K562 (cell line): ENCODE measurements around the gene SYNRG. TPM values are rescaled to one million over a fixed set of nuclear protein-coding genes. Genes with fewer than 3 reads are reported as not detected.

Experiments used
- ATF1 ChIP-seq, 2 experiments: fragments of 450-650 bp in 1 of 2; IDR thresholded peaks; 2 replicates each; pipeline ENCODE4 v1.6.1; 2016; ENCODE audit warnings: missing compliant biosample characterization in 1 of 2, missing genetic modification characterization in 1 of 2
- BACH1 ChIP-seq: fragments of 200-800 bp; sonication (Bioruptor generic); IDR thresholded peaks from 2 replicates; pipeline ENCODE4 v1.6.1; 2016; ENCODE audit warnings: missing genetic modification characterization, missing compliant biosample characterization
- CAMTA2 ChIP-seq: fragments of 250-450 bp; sonication (Bioruptor Pico); conservative IDR thresholded peaks from 2 replicates; pipeline ENCODE4 v1.5.1; 2022
- CREBBP ChIP-seq: IDR thresholded peaks from one replicate; pipeline ENCODE4 v1.6.1; 2012; ENCODE audit warnings: low read depth, mild to moderate bottlenecking, control low read depth, inconsistent platforms, low read length
- E2F1 ChIP-seq: sonication (generic); formaldehyde crosslinking; IDR thresholded peaks from 2 replicates; pipeline ENCODE4 v1.8.1; 2023; ENCODE audit warnings: mild to moderate bottlenecking, missing genetic modification reagents, moderate library complexity
- FOSL1 ChIP-seq: fragments of 200-800 bp; sonication (Bioruptor generic); conservative IDR thresholded peaks from 2 replicates; pipeline ENCODE4 v1.6.1; 2016; ENCODE audit warnings: missing genetic modification characterization, missing compliant biosample characterization
- HES1 ChIP-seq: fragments of 450-650 bp; IDR thresholded peaks from 2 replicates; pipeline ENCODE4 v1.6.1; 2016; ENCODE audit warnings: low read depth, mild to moderate bottlenecking, moderate library complexity
- HNRNPLL ChIP-seq: fragments of 200-400 bp; formaldehyde crosslinking; IDR thresholded peaks from 2 replicates; pipeline ENCODE4 v1.6.1; 2017; ENCODE audit warnings: low read length, low read depth, mild to moderate bottlenecking; ENCODE audit not compliant: poor library complexity, severe bottlenecking
- KDM1A ChIP-seq, 2 experiments: fragments of 450-650 bp; IDR thresholded peaks; 2 replicates each; pipeline ENCODE4 v1.6.1; 2016; ENCODE audit warnings: mild to moderate bottlenecking in 2 of 2
- NCOA1 ChIP-seq: fragments of 450-650 bp; IDR thresholded peaks from 2 replicates; pipeline ENCODE4 v1.6.1; 2016; ENCODE audit warnings: low read depth
- PYGO2 ChIP-seq: fragments of 450-650 bp; IDR thresholded peaks from 2 replicates; pipeline ENCODE4 v1.6.1; 2016; ENCODE audit warnings: mild to moderate bottlenecking, missing genetic modification characterization, moderate library complexity, missing compliant biosample characterization
- RNF219 ChIP-seq: fragments of 250-450 bp; sonication (Bioruptor Pico); IDR thresholded peaks from 2 replicates; pipeline ENCODE4 v1.5.0; 2022; ENCODE audit warnings: mild to moderate bottlenecking
- SIN3A ChIP-seq, 2 experiments: fragments of 150-350 bp in 1 of 2; IDR thresholded peaks; 2 replicates each; pipeline ENCODE4 v1.6.1; 2011 to 2016; ENCODE audit warnings: borderline replicate concordance in 2 of 2, low read depth in 2 of 2, low read length in 2 of 2, mild to moderate bottlenecking in 2 of 2, moderate library complexity in 2 of 2; ENCODE audit not compliant: control insufficient read depth in 1 of 2
- SREBF1 ChIP-seq: fragments of 150-350 bp; IDR thresholded peaks from 2 replicates; pipeline ENCODE4 v1.6.1; 2014; ENCODE audit warnings: antibody characterized with exemption, low read depth, low read length, borderline replicate concordance
- THAP7 ChIP-seq: fragments of 250-450 bp; sonication (Bioruptor Pico); IDR thresholded peaks from 2 replicates; pipeline ENCODE4 v1.5.0; 2021
- TRIM25 ChIP-seq: fragments of 450-650 bp; IDR thresholded peaks from 2 replicates; pipeline ENCODE4 v1.7.0; 2016; ENCODE audit warnings: borderline replicate concordance
- ZBTB9 ChIP-seq: fragments of 450-650 bp; formaldehyde crosslinking; IDR thresholded peaks from 2 replicates; pipeline ENCODE4 v1.4.0; 2020; ENCODE audit warnings: mild to moderate bottlenecking, moderate library complexity
- ZFP36 ChIP-seq: fragments of 150-350 bp; IDR thresholded peaks from 2 replicates; pipeline ENCODE4 v1.6.1; 2018; ENCODE audit warnings: low read length, low read depth; ENCODE audit not compliant: partially characterized antibody
- ZNF184 ChIP-seq: sonication (generic); formaldehyde crosslinking; IDR thresholded peaks from 2 replicates; pipeline ENCODE4 v1.5.0; 2020; ENCODE audit warnings: missing genetic modification reagents
- ZNF316 ChIP-seq: fragments of 450-650 bp; IDR thresholded peaks from 2 replicates; pipeline ENCODE4 v1.6.1; 2016
- ZNF766 ChIP-seq: fragments of 200-800 bp; sonication (Bioruptor generic); conservative IDR thresholded peaks from 2 replicates; pipeline ENCODE4 v1.6.1; 2016; ENCODE audit warnings: missing genetic modification characterization, missing compliant biosample characterization
- polyA plus RNA-seq, 8 experiments: library from polyadenylated mRNA; depleted of rRNA in 4 of 8; stranded (reverse) in 5 of 8; unstranded in 3 of 8; fragments of >200 nt; fragmentation: Nextera tagmentation in 2 of 8; fragmentation: Illumina TruSeq in 1 of 8; extraction: Ambion mirVana in 2 of 8; extraction: Trizol in 1 of 8; gene quantifications; 2 replicates each; pipeline versions ENCODE4 v1.2.1 to v1.2.3, GENCODE V29; 2011 to 2014; ENCODE audit warnings: inconsistent platforms in 1 of 8, missing spikeins in 1 of 8
- total RNA-seq, 7 experiments: library from RNA; depleted of rRNA in 6 of 7; stranded (reverse); fragments of >200 nt in 6 of 7; fragmentation: Illumina TruSeq in 2 of 7; extraction: Trizol in 2 of 7; gene quantifications; 2 replicates each; pipeline versions ENCODE4 v1.2.1 to v1.2.3, GENCODE V29; 2011 to 2021; ENCODE audit warnings: low replicate concordance in 1 of 7

The SYNRG gene
- total and polyA plus RNA-seq, 9 of the 15 experiments (the other 6 are each of a cell fraction or from before 2014, with no cell fraction given) = 2.9 to 28.2 (median 15.1) TPM

GRCh38 chr17:37490022-37490587 lies 119.1 kb downstream of the SYNRG start (continued):
- no peak for TF ChIP-seq BACH1 (tag)
- TF ChIP-seq TRIM25 = no peak
- no peak for TF ChIP-seq ZBTB9
- no peak for TF ChIP-seq PYGO2 (tag)
- TF ChIP-seq HES1 = no peak
- TF ChIP-seq ZNF766 (CRISPR knock-in tag) = no peak
- TF ChIP-seq RNF219 (CRISPR knock-in tag) = no peak
- no peak for TF ChIP-seq ZNF184 (CRISPR knock-in tag)
- TF ChIP-seq SREBF1 = no peak
- TF ChIP-seq ATF1 (CRISPR knock-in tag; IDR thresholded peaks at IDR 0.05) = no peak
- no peak for TF ChIP-seq ATF1 (tag; IDR thresholded peaks at IDR 0.05)
- TF ChIP-seq NCOA1 = no peak
- no peak for TF ChIP-seq ZNF316
- TF ChIP-seq HNRNPLL = no peak
- TF ChIP-seq CAMTA2 = no peak
- TF ChIP-seq ZFP36 = no peak
- TF ChIP-seq FOSL1 (tag) = no peak
- TF ChIP-seq E2F1 = no peak
- 0 out of 4 replicates have a peak, but pooled peaks of 1 of the 2 experiments have one; percentile 46 for TF ChIP-seq SIN3A (IDR thresholded peaks at IDR 0.05; ENCODE audit: borderline replicate concordance in 2 of 2, control insufficient read depth in 1 of 2, low read depth in 2 of 2, low read length in 2 of 2)
- TF ChIP-seq CREBBP = no peak
- TF ChIP-seq THAP7 (CRISPR knock-in tag) = no peak
- no peak for TF ChIP-seq KDM1A (IDR thresholded peaks at IDR 0.05)
